HG03521 (cell line): ENCODE results near the gene STX11.
A peak's percentile ranks its signal among the peaks of the same experiment; 100 is the strongest.

Experiments
- ATAC-seq: cut with Tn5 transposase; IDR thresholded peaks from one replicate; pipeline ENCODE4 v1.9.1; 2021; ENCODE audit warnings: mild to moderate bottlenecking, moderate library complexity; ENCODE audit not compliant: unreplicated experiment

The STX11 gene

DNA sequence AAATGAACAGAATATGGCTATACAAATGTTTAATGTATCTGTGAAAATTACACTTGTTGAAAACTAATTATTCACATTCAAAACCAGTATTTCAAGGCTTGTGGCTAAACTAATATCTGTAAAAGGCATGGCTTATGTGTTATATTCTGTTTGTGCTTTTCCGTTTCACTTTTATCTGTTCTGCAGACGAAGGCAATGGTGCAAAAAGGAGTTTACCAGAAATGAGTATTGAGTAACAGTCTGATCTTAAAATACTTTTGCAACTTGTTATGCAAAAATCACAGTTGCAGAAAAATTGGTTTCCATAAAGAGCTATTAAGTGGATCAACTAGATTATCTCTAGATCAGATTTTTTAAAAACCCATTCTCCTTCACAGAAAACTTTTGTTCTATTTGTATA lies 9.4 kb upstream of the STX11 start:
- ATAC-seq = peak; percentile 57

DNA sequence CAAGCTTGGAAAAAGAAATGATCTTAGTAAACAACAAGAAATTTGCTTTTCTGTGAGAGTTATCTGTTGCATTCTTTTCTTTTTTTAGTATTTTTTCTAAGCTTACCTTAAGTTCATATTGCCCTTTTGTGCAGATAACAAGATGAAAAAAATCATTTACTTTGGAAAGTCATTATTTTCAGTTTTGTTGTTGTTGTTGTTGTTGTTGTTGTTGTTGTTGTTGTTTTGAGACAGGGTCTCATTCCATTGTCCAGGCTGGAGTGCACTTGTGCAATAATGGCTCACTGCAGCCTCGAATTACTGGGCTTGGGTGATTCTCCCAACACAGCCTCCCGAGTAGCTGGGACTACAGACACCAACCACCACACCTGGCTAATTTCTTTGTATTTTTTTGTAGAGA lies 8.8 kb upstream of the STX11 start:
- no peak for ATAC-seq

DNA sequence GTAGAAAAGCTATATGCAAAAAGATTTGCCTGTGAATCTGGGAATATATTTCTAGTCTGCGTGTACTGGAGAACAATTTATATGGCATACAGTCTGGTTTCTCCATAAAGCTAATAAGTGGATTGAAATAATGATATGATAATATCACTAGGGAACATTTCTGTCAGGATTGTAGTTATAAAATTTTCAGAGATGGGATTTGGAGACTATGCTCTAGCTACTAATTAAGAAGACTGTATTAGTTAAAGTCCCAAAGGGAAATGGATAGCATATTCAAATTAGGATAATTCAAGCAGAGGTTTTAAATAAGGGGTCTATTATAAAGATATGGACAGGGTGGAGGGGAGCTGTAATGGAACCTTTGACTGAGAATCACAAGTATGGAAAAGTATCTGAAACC lies 7.2 kb upstream of the STX11 start:
- no peak for ATAC-seq

DNA sequence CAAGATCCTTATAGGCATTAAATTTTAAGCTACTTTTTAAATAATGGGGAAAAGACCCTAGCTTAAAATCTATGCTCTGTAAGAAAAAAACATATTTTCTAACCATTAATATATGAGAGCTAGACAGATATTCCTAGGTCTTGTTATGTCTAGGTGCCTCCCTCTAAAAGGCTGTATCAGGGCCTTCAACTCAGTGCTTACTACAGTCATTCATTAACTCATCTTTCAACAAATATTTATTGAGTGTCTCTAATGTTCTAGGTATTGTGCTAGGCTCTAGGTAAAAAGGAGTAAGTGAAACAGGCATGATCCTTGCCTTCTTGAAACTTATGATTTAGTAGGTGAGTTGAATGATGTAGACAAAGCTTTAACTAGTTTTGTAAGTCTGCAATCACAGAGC lies 6.4 kb upstream of the STX11 start:
- ATAC-seq = no peak

DNA sequence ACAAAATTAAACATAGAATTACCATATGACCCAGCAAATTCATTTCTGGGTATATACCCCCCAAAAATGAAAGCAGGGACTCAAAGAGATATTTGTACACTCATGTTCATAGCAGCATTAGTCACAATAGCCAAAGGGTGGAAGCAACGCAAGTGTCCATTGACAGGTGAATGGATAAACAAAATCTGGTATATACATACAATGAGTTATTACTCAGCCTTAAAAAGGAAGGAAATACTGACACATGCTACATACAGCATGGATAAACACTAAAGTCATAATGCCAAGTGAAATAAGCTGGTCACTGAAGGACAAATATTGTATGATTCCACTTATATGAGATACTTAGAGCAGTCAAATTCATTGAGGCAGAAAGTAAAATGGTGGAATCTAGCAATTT lies 5.3 kb upstream of the STX11 start:
- no peak for ATAC-seq

DNA sequence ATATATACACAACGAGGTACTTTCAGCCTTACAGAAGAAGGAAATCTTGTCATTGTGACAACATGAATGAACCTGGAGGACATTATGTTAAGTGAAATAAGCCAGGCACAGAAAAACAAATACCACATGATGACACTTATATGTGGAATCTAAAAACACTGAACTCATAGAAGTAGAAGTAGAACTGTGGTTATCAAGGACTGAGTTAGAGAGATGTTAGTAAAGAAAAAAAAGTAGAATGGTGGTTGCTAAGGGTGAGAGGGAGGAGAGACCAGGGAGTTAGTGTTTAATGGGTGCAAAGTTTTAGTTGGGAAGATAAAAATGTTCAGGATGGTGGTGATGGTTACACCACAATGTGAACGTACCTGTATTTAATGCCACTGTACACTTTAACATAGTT lies 4.8 kb upstream of the STX11 start:
- no peak for ATAC-seq

DNA sequence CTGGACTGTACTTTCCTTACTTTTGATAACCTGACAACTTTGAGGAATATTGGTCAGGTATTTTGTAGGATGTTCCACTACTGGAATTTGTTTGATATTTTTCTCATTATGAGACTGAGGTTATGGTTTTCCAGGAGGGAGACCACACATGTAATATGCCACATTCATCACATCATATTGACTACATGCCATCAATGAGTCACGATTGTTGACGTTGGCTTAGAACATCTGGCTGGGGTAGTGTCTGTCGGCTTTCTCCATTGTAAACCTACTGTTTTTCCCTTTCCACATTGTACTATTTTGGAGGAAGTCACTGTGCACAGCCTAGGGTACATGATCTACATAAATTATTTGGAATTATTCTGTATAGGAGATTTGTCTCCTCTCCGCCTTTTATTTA lies 1.4 kb upstream of the STX11 start:
- ATAC-seq = no peak

DNA sequence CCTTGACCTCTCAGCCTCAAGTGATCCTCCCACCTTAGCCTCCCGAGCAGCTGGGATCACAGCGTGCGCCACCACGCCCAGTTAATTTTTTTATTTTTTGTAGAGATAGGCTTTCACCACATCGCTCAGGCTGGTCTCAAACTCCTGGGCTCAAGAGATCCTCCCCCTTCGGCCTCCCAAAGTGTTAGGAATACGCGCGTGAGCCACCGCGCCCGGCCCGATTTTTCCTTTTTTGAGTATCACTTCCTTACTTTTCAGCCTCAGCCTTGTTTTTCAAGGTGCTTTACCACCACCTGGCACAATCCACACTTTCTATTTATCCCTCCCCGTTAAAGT lies 791 bp upstream of the STX11 start:
- ATAC-seq = no peak

DNA sequence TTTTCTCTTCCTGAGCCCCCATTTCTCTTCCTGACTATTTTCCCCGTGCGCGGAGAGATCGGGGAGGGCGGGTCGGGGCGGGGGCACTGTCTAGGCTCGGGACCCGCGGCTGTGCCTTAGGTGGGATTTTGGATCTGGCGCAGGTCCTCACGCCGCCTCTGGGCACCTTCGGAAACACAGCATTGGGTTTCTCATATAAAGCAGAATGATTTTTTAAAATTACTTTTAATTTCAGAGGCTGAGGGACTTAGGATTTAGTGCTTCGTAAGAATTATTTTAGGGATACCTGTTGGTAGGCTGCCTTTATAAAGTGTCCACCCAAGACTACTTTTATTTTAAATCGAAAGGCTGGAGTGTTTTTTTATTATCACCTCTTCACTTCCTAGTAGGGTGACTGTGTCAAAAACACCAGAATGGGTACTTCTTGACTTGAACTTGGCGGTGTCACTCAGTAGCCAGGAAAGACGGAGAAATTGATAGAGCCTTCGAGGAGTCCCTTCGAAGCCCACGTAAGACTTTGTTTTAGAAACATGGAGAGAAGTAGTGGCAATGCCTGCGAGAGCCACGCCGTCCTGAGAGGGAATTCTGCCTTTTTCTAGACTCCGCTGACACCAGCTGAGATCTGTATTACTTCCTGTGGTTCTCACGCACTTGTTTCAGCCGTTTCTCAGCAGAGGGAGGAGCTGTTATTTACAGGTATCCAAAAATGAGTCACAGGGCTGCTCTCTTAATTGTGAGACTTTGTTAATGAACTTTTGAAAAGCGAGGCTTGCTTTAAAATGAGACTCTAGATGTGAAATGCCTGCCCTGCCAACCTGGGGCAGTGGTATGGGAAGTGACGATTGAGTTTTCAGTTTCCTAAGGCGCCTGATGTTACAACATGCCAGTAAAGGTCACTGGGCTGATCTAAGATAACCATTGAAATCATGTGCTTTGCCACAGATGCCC lies 667 bp downstream of the STX11 start:
- peak; percentile 40 for ATAC-seq

DNA sequence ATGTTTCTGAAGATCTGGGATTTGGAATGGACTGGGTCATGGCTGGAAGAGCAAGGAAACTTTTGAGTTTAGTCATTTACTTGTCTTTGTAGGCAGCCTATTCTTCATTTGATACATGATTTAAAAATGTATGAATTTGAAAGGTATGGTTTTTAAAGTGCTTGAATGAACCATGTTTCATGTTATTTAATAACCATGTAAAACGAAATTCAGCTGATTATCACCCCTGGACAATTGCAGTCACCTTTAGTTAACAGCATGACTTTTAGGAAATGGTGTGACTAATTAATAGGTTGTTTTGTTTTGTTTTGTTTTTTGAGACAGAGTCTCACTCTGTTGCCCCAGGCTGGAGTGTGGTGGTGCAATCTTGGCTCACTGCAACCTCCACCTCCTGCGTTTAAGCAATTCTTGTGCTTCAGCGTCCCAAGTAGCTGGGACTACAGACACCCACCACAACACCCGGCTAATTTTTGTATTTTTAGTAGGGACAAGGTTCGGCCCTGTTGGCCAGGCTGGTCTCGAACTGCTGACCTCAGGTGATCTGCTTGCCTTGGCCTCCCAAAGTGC lies 2.1 kb downstream of the STX11 start:
- ATAC-seq = no peak

DNA sequence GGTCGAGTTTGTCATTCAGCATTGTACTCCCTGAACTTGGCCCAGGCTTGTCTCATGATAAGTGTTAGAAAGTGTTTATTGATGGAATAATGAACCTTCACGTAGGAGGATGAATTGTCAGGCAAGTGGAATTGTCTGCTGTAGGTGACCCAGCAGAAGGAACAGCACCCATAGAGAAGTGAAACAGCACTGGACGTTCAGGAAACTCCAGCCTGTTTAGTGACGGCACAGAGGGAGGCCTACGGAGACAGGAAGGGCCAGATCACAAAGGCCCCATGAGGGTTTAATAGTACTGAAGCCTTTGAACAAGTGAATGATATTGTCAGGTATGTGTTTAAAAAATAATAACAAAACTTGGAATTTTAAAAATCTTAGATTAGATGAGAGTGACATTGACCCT lies 2.9 kb downstream of the STX11 start:
- no peak for ATAC-seq

DNA sequence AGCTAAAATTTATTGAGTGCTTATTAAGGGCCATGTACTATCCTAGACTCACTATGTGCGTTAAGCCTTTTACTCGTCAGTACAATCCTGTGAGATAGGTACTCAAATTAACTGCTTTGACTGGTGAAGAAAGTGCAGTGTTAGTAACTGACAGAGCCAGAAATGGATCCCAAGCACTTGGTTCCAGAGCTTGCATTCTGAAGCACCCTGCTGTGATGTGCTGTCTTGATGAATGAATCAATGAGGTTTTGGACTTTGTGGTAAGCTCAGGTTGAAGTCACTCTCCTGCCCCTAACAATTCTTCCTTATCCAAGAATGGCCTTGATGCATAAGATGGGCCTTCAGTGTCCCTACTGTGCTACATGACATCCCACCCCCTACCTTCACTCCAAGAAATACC lies 3.7 kb downstream of the STX11 start:
- ATAC-seq = no peak

DNA sequence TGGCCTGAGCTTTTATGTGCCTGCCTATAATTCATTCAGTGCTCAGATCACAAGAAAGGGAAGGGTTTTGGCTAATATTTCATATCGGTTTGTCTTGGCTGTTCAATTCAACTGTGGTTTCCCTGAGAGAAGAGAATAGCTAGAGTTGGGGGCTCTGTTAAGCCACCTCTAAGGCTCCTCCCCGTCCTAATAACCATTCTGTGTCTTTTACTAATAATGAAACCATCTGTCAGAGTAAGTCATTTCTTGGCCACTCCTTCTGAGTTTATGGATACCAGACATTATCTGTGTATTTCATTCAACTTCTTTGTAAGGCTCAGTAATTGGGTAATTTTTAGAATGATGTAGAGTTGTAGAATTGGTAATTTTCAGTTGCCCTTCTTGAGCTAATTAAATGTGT lies 5.2 kb downstream of the STX11 start:
- ATAC-seq = peak; percentile 58

DNA sequence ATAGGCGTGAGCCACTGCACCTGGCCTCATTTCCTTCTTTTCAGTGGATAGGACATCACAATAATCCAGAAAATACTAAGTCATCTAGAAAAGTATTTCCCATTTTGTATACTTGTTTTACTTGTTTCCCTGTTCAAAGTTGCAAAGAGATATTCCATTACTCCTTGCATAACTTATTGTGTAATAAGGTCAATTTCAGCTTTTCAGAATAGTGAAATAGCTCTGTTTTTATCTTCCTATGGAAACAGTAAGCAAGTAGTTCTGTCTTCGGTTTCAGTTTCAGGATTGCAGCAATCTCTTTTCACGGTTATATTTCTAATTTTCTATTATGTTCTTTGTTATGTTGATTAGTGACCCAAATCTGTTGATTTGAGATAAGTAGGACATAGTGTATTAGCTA lies 6.0 kb downstream of the STX11 start:
- no peak for ATAC-seq

DNA sequence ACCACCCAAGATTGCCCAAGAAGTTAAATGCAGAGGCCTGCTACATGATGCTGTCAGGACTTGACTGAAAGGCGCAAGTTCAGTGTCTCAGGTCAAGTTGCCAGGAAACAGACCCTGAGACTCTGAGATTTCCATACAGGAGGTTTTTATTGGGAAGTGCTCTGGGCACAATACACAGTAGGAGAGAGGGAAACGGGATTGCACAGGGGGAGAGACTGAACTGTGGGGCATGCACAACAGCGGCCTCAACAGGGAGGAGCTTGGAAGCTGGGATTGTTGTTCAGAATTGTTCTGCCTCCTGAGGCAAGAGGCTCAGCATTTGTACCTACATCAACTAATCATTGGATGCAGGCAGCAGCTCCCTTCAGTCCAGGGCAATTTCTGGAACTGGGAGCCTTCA lies 6.7 kb downstream of the STX11 start:
- no peak for ATAC-seq

DNA sequence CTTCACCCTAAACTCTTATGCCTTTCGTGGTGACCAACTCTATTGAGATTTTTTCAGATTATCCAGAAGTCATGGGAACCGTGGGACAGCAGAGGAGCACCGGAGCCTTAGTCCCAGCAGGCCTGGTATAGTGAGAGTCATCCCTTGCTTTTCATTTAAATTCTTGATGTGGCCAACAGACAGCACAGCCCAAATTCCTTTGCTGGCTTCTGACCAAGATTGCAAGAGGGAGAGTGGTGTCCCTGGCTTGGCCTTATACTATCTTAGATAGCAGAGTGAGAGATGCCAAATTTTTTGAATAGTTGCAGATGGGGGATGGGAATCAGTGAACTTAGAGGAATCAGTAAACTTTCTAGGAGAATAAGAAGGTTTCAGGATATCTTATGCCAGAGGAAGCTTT lies 7.8 kb downstream of the STX11 start:
- no peak for ATAC-seq

DNA sequence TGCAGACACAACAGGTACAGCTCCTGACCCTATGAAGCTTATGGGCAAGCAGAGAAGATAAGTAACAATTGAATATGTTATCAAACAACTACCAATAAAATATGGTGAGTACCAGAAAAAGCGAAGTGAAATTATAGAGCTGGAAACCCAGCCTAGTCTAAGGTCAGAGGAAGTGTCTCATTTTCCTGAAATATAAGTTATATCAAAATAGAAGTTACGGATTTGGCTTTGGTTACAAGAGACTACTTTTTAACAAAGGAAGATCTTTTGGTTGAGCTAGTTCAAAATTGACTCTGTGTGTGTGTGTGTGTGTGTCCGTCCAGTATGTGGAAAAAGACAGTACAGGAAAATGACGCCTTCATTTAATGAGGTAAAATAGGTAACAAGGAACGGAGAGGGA lies 8.9 kb downstream of the STX11 start:
- no peak for ATAC-seq

DNA sequence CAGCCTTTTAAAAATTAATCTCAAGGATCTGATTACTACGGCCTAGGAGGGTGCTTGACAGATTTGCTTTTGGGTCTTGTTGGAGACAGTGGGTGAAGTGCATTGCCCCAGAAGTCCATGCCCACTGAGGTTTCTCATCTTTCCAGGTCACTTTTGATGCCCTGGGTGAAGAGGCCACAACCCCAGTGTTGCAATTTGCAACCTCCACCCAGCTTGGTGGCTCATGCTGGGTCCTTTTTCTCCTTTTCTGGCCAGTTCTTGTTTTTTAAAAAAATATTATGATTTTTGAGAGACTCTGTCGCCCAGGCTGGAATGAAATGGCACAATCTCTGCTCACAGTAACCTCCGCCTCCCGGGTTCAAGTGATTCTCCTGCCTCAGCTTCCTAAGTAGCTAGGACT lies 9.4 kb downstream of the STX11 start:
- no peak for ATAC-seq

DNA sequence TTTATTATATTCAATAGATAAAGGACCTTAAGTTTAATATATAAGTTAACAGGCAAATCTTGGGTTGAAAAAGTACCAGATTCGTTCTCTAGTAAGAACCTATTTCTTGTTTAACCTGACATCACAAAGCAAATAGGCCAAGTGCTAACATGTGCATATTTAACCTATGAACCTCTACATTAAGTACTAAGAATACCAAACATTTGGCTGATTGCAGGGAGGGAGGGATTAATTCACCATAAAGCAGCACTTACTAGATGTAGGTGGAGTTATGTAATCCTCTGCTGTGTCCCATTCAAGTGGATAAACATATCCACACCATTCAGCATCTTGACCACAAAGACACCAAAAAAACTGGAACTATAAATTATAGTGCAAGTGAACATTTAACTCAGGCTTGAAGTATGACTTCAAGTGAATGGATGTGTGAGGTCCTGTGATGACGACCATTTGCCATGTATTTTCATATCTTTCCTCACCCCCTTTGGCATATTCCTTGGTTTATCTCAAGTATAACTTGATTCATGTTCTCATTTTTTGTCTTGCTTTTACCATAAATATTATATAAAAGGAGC lies 10.2 kb downstream of the STX11 start:
- no peak for ATAC-seq

DNA sequence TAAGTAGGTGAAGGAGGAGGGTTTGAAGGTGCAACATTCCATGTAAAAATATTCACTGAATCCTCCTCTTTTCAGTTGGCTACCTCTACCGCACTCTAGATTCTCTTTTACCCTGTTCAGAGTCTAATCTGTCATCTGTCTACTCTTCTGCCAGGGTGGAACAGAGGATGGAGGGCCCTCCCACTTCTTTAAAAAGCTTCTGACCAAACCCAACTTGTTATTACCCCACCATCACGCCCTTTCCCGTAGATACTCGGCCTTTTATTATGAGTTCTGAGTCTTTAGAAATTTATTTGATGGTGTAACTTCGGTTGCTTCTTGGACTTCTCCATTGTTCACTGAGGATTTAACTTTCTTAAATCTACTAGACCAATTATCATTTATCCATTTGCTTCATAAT lies 11.7 kb downstream of the STX11 start:
- ATAC-seq = no peak

DNA sequence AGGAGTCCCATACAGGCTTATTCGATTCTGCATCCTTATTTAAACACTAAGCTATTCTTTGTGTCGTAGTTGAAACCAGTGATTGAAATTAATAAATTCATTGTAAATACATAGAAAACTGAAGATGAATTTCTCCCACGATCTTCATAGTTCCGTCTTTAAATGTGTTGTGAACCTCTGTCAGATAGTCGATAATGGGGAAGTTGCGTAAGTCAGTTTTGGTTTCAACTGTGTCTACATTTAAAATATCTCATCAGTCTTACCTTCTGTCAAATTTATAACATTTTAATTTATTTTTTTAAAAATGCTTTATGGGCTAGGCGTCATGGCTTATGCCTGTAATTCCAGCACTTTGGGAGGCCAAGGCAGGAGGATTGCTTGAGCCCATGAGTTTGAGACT lies 12.7 kb downstream of the STX11 start:
- ATAC-seq = no peak

DNA sequence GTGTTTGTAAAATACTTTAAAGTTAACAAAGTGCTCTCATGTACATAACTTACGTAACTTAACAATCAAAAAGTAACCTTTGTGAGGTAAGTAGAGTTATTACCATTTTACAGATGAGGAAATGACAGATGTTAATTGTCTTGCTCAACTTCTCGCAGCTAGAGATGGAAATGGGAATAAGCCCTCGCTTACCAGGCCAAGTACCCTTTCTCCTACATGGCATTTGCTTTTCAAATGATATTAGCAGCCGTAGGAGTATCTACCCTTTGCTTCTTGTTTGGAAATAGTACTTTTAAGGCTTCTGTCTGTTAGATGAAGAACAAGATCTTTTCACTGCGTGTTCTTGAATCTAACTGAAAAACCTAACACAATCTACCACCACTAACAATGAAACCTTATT lies 15.5 kb downstream of the STX11 start:
- ATAC-seq = no peak

DNA sequence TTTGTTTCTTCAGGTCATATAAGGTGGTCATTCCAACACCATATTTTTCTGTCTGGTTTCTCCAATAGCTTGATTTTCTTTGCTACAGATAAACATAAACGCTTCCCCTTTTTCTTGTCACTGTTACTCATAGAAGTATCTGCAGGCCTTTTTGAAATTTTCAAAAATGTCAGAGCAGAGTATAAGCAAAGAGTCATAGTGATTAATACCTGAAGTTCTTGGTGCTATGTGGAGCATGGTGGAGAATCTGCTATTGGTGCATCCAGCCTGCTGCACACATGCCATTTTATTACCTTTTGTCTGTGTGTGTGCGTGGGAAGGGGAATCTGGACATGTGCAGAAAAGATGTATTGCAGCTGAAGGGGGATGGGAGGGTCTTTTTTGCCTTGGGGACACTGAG lies 19.7 kb downstream of the STX11 start:
- ATAC-seq = no peak
